Esophagus (tissue), 2 donors: ENCODE measurements around the gene HDAC6. TPM values are rescaled to one million over a fixed set of nuclear protein-coding genes. Genes with fewer than 3 reads are reported as not detected.

Source experiments
- H3K27ac ChIP-seq, 2 donors: one replicate each; pipeline ENCODE4 v1.5.1; 2013; ENCODE audit warnings: low read depth in 2 of 2, mild to moderate bottlenecking in 2 of 2, inconsistent platforms in 1 of 2, low read length in 1 of 2, moderate library complexity in 1 of 2
- H3K27me3 ChIP-seq, 2 donors: one replicate each; pipeline ENCODE4 v1.6.1; 2013; ENCODE audit warnings: low read length in 2 of 2, control low read depth in 1 of 2, mild to moderate bottlenecking in 1 of 2; ENCODE audit not compliant: insufficient read depth in 2 of 2, control insufficient read depth in 1 of 2
- H3K36me3 ChIP-seq, 2 donors: one replicate each; pipeline ENCODE4 v1.6.1; 2013; ENCODE audit warnings: low read length in 1 of 2; ENCODE audit not compliant: control insufficient read depth in 2 of 2, insufficient read depth in 2 of 2
- H3K4me1 ChIP-seq, 2 donors: one replicate each; pipeline ENCODE4 v1.6.1; 2013; ENCODE audit warnings: low read length in 1 of 2; ENCODE audit not compliant: control insufficient read depth in 2 of 2, insufficient read depth in 2 of 2
- H3K4me3 ChIP-seq, 2 donors: one replicate each; pipeline ENCODE4 v1.5.1; 2013; ENCODE audit warnings: low read length in 2 of 2, mild to moderate bottlenecking in 2 of 2, low read depth in 1 of 2, moderate library complexity in 1 of 2
- H3K9me3 ChIP-seq, 2 donors: one replicate each; pipeline ENCODE4 v1.6.1; 2013; ENCODE audit warnings: mild to moderate bottlenecking in 2 of 2, low read depth in 1 of 2, low read length in 1 of 2, moderate library complexity in 1 of 2; ENCODE audit not compliant: control insufficient read depth in 2 of 2, insufficient read depth in 1 of 2
- WGBS, 2 donors: extraction: QIAGEN DNeasy Blood & Tissue Kit; methylation state at CpG; one replicate each; pipeline ENCODE4 v1.1.7; 2013; 5-methylcytosine and 5-hydroxymethylcytosine counted together
- polyA plus RNA-seq, 2 donors: library from polyadenylated mRNA; stranded (reverse); fragments of 200-250 nt; gene quantifications; one replicate each; pipeline ENCODE4 v1.2.3, GENCODE V29; 2013
- donor health status: healthy with polysubstance abuse.
- donor health status: Bipolar disorder and iron deficiency.

Gene HDAC6
- polyA plus RNA-seq, 2 donors: 36.0 to 79.0 TPM

DNA sequence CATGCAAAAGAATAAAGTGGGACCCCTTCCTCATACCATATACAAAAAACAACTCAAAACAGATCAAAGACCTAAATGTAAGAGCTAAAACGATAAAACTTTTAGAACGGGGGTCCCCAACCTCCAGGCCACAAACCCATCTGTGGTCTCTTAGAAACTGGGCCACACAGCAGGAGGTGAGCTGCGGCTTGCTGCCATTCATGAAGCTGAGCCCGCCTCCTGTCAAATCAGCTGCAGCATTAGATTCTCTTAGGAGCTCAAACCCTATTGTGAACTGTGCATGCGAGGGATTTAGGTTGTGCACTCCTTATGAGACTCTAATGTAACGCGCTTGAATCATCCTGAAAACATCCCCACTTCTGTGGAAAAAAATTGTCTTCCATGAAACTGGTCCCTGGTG is 22.5 kb upstream of the HDAC6 start:
- no peaks in the 10 kb centered on the region for H3K4me1 ChIP-seq
- peaks cover 0 to 6% of the 10 kb centered on the region in 2 donors for H3K27me3 ChIP-seq
- H3K4me3 ChIP-seq: no peak overlapping the region
- 79 to 86% methylated on average over 7 of the region's 7 CpGs for WGBS, 2 donors
- no peak overlapping the region for H3K27ac ChIP-seq
- no peaks in the 10 kb centered on the region for H3K36me3 ChIP-seq
- peaks cover 0 to 2% of the 10 kb centered on the region in 2 donors for H3K9me3 ChIP-seq

DNA sequence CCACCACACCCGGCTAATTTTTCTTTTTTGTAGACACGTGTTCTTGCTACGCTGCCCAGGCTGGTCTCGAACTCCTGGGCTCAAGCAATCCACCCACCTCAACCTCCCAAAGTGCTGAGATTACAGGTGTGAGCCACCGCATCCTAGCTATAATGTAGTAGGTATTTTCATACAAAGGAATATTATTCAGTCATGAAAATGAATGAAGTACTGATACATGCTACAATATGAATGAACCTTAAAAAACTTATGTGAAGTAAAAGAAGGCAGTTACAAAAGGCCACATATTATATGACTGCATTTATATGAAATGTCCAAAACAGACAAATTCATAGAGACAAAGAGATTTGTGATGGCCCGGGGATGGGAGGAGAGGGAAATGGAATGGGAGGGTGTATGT is 20.2 kb upstream of the HDAC6 start:
- 87 to 93% methylated on average over 6 of the region's 6 CpGs for WGBS, 2 donors
- H3K9me3 ChIP-seq: peaks cover 0 to 2% of the 10 kb centered on the region in 2 donors

DNA sequence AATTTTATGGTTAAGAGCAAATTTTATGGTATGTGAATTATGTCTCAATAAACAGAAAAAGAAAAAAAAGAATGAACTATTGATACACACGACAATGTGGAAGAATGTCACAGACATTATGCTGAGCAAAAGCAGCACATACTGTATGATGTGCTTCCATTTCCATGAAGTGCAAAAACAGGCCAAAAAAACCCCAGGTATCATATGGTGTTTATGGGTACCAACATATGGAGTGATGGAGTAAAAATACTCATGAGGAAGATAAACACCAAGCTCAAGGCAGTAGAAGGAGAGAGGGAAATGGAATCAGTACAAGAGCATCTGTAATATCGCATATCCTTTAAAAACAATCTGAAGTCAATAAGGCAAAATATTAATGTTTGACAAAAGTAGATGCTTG is 19.7 kb upstream of the HDAC6 start:
- Histone ChIP-seq H3K4me3 (no peak overlapping the region), H3K27me3 (peaks cover 0 to 6% of the 10 kb centered on the region in 2 donors), H3K9me3 (peaks cover 0 to 2% of the 10 kb centered on the region in 2 donors), H3K4me1 (no peaks in the 10 kb centered on the region), H3K36me3 (no peaks in the 10 kb centered on the region), H3K27ac (no peak overlapping the region)
- 68 to 70% methylated on average over 2 of the region's 2 CpGs for WGBS, 2 donors

More for the DNA sequence above, 20.2 kb upstream of the HDAC6 start:
- Histone ChIP-seq H3K4me1 (no peaks in the 10 kb centered on the region), H3K4me3 (no peak overlapping the region), H3K27ac (no peak overlapping the region), H3K27me3 (peaks cover 0 to 6% of the 10 kb centered on the region in 2 donors), H3K36me3 (no peaks in the 10 kb centered on the region)

GRCh38 chrX:48782795-48783194 is 19.1 kb upstream of the HDAC6 start:
- WGBS, 2 donors: 79 to 84% methylated on average over 12 to 13 of the region's 13 CpGs
- Histone ChIP-seq H3K9me3 (peaks cover 0 to 2% of the 10 kb centered on the region in 2 donors), H3K36me3 (no peaks in the 10 kb centered on the region), H3K4me1 (no peaks in the 10 kb centered on the region), H3K4me3 (no peak overlapping the region), H3K27me3 (peaks cover 0 to 6% of the 10 kb centered on the region in 2 donors), H3K27ac (no peak overlapping the region)

DNA sequence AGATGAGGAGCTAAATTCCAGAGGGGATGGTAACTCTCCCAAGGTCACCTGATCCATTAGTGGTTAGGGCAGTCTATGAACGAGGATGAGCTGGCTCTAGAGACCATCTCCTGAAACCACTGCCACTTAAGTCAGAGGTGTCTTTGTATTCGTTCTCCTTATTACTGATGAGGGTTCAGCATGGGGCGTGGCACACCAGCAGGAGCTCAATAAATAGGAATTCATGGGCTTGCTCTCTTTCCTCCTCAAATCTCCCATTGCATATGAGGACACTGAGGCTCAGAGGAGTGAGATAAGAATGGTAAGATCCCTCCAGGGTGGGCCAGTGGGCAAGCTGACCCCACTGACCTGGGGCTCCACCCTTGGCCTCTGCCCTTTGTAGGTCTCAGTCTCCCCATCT is 17.1 kb upstream of the HDAC6 start:
- Histone ChIP-seq H3K4me3 (no peak overlapping the region), H3K4me1 (no peaks in the 10 kb centered on the region), H3K27ac (no peak overlapping the region), H3K9me3 (peaks cover 0 to 2% of the 10 kb centered on the region in 2 donors), H3K27me3 (peaks cover 0 to 6% of the 10 kb centered on the region in 2 donors), H3K36me3 (no peaks in the 10 kb centered on the region)
- 48 to 57% methylated on average over 3 of the region's 3 CpGs for WGBS, 2 donors

- no peak overlapping the region for H3K4me3 ChIP-seq
- H3K27me3 ChIP-seq: peaks cover 0 to 6% of the 10 kb centered on the region in 2 donors
- H3K4me1 ChIP-seq: no peaks in the 10 kb centered on the region
- peaks cover 0 to 2% of the 10 kb centered on the region in 2 donors for H3K9me3 ChIP-seq
- H3K27ac ChIP-seq: no peak overlapping the region
- no peaks in the 10 kb centered on the region for H3K36me3 ChIP-seq
- WGBS, 2 donors: 86 to 89% methylated on average over 1 of the region's 1 CpG
These were observed 16.7 kb upstream of the HDAC6 start for GRCh38 chrX:48785186-48785539.

- WGBS, 2 donors: 76 to 81% methylated on average over 16 of the region's 16 CpGs
- Histone ChIP-seq H3K4me3 (no peak overlapping the region), H3K27ac (no peak overlapping the region), H3K27me3 (peaks cover 0 to 6% of the 10 kb centered on the region in 2 donors), H3K36me3 (no peaks in the 10 kb centered on the region), H3K4me1 (no peaks in the 10 kb centered on the region), H3K9me3 (peaks cover 0 to 2% of the 10 kb centered on the region in 2 donors)
These were observed 16.2 kb upstream of the HDAC6 start for GRCh38 chrX:48785540-48786214.

GRCh38 chrX:48786341-48786800 is 15.5 kb upstream of the HDAC6 start, which contains the start of gene GATA1:
Gene GATA1 (plus strand): TSS chrX:48786590. CDS start chrX:48791110, 4,520 bp downstream.
- no peaks in the 10 kb centered on the region for H3K4me1 ChIP-seq
- H3K36me3 ChIP-seq: no peaks in the 10 kb centered on the region
- peaks cover 0 to 6% of the 10 kb centered on the region in 2 donors for H3K27me3 ChIP-seq
- H3K9me3 ChIP-seq: peaks cover 0 to 2% of the 10 kb centered on the region in 2 donors
- H3K27ac ChIP-seq: no peak within 1 kb of the TSS
- 73 to 91% methylated on average over 6 to 7 of the region's 7 CpGs for WGBS, 2 donors
- no peak within 1 kb of the TSS for H3K4me3 ChIP-seq

- Histone ChIP-seq H3K36me3 (no peaks in the 10 kb centered on the region), H3K27me3 (peaks cover 0 to 6% of the 10 kb centered on the region in 2 donors), H3K27ac (no peak overlapping the region), H3K4me1 (no peaks in the 10 kb centered on the region), H3K9me3 (peaks cover 0 to 2% of the 10 kb centered on the region in 2 donors), H3K4me3 (no peak overlapping the region)
- 63 to 79% methylated on average over 6 of the region's 6 CpGs for WGBS, 2 donors
These were observed 14.9 kb upstream of the HDAC6 start for GRCh38 chrX:48786825-48787504.
